ENCODE data around the gene MXRA5. TPM values are rescaled to one million over a fixed set of nuclear protein-coding genes. Genes with fewer than 3 reads are reported as not detected.
"Not testable (repeated sequence)": the region's sequence is repeated elsewhere in the genome, so short reads cannot be mapped to it uniquely, and the experiment has no call there.

The MXRA5 gene, protein sequence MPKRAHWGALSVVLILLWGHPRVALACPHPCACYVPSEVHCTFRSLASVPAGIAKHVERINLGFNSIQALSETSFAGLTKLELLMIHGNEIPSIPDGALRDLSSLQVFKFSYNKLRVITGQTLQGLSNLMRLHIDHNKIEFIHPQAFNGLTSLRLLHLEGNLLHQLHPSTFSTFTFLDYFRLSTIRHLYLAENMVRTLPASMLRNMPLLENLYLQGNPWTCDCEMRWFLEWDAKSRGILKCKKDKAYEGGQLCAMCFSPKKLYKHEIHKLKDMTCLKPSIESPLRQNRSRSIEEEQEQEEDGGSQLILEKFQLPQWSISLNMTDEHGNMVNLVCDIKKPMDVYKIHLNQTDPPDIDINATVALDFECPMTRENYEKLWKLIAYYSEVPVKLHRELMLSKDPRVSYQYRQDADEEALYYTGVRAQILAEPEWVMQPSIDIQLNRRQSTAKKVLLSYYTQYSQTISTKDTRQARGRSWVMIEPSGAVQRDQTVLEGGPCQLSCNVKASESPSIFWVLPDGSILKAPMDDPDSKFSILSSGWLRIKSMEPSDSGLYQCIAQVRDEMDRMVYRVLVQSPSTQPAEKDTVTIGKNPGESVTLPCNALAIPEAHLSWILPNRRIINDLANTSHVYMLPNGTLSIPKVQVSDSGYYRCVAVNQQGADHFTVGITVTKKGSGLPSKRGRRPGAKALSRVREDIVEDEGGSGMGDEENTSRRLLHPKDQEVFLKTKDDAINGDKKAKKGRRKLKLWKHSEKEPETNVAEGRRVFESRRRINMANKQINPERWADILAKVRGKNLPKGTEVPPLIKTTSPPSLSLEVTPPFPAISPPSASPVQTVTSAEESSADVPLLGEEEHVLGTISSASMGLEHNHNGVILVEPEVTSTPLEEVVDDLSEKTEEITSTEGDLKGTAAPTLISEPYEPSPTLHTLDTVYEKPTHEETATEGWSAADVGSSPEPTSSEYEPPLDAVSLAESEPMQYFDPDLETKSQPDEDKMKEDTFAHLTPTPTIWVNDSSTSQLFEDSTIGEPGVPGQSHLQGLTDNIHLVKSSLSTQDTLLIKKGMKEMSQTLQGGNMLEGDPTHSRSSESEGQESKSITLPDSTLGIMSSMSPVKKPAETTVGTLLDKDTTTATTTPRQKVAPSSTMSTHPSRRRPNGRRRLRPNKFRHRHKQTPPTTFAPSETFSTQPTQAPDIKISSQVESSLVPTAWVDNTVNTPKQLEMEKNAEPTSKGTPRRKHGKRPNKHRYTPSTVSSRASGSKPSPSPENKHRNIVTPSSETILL (N-terminal part only)
- total RNA-seq, result not detected

DNA sequence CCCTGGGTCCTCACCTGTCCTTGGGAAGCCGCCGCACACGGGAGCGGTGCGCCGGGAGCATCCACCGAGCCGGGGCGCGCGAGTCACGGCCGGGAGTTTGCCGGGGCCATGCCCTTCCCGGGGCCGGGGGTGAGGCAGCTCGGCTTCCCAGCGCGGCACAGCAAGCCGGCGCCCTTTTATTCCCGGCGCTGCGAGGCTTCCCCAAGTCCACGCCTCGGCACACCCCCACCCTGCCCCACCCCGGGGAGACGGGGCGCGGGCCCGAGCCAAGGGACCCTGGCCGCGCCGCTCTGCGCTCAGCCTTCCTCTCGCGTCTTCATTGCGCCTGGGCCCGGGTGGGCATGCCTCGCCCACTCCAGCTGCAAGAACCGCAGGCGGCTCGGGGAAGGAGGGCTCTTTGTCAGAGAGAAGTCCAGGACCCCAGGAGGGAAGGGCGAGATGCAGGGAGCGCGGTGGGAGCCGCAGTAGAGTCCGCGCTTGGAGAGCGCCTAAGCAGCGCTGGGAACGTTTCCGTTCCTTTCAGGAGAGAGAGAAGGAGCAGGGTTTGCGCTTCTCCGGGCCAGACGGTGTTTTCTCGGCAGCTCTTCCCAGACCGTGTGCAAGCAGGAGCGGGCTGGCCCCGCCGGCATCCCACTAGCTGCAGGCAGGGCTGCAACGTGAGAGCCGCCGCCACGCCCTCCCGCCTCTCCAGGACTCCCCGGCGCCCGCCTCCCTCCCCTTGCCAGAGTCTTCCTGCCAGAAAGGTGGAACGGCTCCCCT, at the start of gene MXRA5:
Gene MXRA5, minus strand, starts transcription at position 152 of the 759 bp plus-strand sequence. CDS start 2,819 bp downstream, outside the sequence.
- no peak for ATAC-seq

DNA sequence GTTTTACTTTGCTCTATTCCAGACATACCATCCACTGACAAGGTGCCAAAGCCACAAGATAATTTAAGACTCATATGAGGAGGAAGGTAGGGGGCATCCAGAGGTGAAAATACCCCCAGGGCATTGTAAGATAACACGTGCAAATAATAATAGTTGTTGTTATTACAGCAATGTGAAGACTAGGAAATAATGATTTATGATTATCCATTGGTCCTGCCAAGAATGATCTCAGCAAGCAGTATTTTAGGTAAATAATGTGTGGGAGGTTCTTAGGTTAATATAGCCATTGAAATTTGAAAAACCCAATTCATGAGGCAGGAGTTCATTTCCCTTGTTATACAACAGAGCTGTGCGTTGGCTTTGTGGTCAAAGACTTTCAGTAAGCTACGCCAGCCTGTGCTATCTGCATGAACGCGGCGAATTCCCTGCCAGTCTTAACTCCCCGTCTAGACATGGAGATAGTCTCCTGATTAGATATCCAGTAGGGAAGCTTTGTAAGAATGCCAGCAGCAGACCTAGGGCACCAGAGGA, 47.2 kb upstream of the MXRA5 start:
- CTCF ChIA-PET, result no interaction called here
- Mint-ChIP-seq H3K27me3 (ENCODE audit: low read depth) (no peaks in the 10 kb centered on the region), H3K27ac (no peak overlapping the region), H3K4me1 (ENCODE audit: low read depth) (no peaks in the 10 kb centered on the region), H3K9me3 (ENCODE audit: insufficient read depth) (no peaks in the 10 kb centered on the region), H3K4me3 (no peak overlapping the region), H3K36me3 (ENCODE audit: low read depth) (no peaks in the 10 kb centered on the region)
- POLR2A ChIA-PET, result no interaction called here
- DNase-seq (no peak), ATAC-seq (no peak)

More for the DNA sequence above, at the start of gene MXRA5:
- CTCF ChIA-PET, result no interaction called here
- no peak within 1 kb of the TSS for H3K27ac Mint-ChIP-seq
- DNase-seq, result no peak
- POLR2A ChIA-PET, result no interaction called here
- H3K36me3 Mint-ChIP-seq (ENCODE audit: low read depth), result no peaks in the 10 kb centered on the region
- no peaks in the 10 kb centered on the region for H3K4me1 Mint-ChIP-seq (ENCODE audit: low read depth)
- no peaks in the 10 kb centered on the region for H3K9me3 Mint-ChIP-seq (ENCODE audit: insufficient read depth)
- H3K4me3 Mint-ChIP-seq, result no peak within 1 kb of the TSS
- peaks cover 2% of the 10 kb centered on the region for H3K27me3 Mint-ChIP-seq (ENCODE audit: low read depth)

DNA sequence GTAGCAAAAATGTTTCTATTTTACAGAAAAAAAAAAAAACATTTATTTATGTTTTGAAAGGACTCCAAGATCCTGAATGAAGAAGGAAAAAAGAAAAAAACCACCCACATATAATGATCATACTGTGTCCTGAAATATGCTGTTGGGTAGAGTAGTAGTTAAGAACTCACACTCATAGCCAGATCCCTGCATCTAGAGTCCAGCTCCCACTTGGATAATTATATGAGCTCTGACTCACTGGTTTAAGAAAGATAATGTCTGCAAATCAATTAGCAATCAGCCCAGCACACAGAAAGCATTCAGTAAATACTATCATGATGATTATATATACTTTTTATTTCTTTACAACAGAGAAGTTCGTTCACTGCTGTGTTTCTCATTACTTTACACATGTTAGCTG, 46.7 kb upstream of the MXRA5 start:
- ChIA-PET POLR2A (no interaction called here), CTCF (no interaction called here)
- Mint-ChIP-seq H3K27ac (no peak overlapping the region), H3K4me3 (no peak overlapping the region), H3K9me3 (ENCODE audit: insufficient read depth) (no peaks in the 10 kb centered on the region), H3K4me1 (ENCODE audit: low read depth) (no peaks in the 10 kb centered on the region), H3K27me3 (ENCODE audit: low read depth) (no peaks in the 10 kb centered on the region), H3K36me3 (ENCODE audit: low read depth) (no peaks in the 10 kb centered on the region)
- DNase-seq (no peak), ATAC-seq (no peak)

DNA sequence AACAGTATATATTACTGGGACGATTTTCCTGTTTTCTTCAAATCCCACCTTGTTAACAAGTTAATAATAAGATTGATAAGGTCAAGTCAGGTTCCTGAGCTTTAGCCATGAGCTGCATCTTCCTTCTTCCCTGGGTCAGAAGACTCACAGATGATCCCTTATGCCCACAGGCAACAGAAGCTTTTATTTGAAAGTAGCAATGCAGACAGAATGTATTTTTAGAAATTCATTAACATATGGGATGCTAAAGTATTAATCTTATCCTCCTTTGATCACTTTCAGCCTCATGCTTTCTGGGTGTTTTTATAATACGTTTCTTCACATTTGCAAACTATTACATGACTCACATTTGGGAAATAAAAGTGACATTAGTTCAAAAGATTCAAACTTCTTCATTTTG, 42.0 kb upstream of the MXRA5 start:
- Mint-ChIP-seq H3K4me3 (no peak overlapping the region), H3K36me3 (ENCODE audit: low read depth) (no peaks in the 10 kb centered on the region), H3K4me1 (ENCODE audit: low read depth) (no peaks in the 10 kb centered on the region), H3K27ac (no peak overlapping the region), H3K9me3 (ENCODE audit: insufficient read depth) (no peaks in the 10 kb centered on the region), H3K27me3 (ENCODE audit: low read depth) (no peaks in the 10 kb centered on the region)
- DNase-seq (no peak), ATAC-seq (no peak)
- ChIA-PET CTCF (no interaction called here), POLR2A (no interaction called here)

DNA sequence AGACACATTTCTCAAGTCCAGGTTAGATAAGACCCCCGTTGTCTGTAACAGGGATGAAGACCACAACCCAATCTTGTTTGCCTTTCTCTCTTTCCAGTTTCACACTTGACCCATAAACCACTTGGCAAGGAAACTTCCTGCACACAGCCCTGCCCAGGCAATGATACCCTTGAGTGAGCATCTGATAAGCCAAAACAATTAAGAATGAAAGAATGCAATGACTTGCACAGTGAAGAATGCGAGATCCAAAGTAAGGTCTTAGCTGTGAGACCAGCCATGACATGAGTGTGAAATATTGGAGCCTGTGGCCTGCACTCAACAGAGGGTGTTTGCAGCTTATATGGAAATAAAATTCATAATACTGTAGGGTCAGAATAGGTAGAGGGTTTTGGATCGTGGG, 37.9 kb upstream of the MXRA5 start:
- H3K9me3 Mint-ChIP-seq (ENCODE audit: insufficient read depth), result no peaks in the 10 kb centered on the region
- no peaks in the 10 kb centered on the region for H3K4me1 Mint-ChIP-seq (ENCODE audit: low read depth)
- no peaks in the 10 kb centered on the region for H3K27me3 Mint-ChIP-seq (ENCODE audit: low read depth)
- DNase-seq (no peak), ATAC-seq (no peak)
- H3K36me3 Mint-ChIP-seq (ENCODE audit: low read depth), result no peaks in the 10 kb centered on the region
- ChIA-PET CTCF (no interaction called here), POLR2A (no interaction called here)
- no peak overlapping the region for H3K27ac Mint-ChIP-seq
- H3K4me3 Mint-ChIP-seq, result no peak overlapping the region

DNA sequence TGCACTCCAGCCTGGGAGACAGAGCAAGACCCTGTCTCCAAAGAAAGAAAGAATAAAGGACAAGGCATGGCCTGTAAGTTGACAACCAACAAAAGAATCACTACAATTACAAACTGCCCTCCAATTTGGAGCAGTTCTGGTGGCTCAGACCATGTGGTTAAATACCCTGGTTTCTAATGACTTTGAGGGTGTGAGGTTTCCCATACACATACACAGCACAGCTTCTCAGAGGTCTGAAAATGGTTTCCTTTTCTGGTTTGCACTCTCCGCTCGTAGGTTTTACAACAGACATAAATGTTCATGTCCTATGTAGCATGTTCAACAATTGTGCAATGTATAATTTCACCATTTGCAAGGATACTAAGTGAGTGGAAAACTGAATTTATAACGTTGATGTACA, 34.2 kb upstream of the MXRA5 start:
- CTCF ChIA-PET, result no interaction called here
- Mint-ChIP-seq H3K4me3 (no peak overlapping the region), H3K36me3 (ENCODE audit: low read depth) (no peaks in the 10 kb centered on the region), H3K27ac (no peak overlapping the region), H3K9me3 (ENCODE audit: insufficient read depth) (no peaks in the 10 kb centered on the region), H3K27me3 (ENCODE audit: low read depth) (no peaks in the 10 kb centered on the region), H3K4me1 (ENCODE audit: low read depth) (no peaks in the 10 kb centered on the region)
- POLR2A ChIA-PET, result no interaction called here
- ATAC-seq (no peak), DNase-seq (no peak)

DNA sequence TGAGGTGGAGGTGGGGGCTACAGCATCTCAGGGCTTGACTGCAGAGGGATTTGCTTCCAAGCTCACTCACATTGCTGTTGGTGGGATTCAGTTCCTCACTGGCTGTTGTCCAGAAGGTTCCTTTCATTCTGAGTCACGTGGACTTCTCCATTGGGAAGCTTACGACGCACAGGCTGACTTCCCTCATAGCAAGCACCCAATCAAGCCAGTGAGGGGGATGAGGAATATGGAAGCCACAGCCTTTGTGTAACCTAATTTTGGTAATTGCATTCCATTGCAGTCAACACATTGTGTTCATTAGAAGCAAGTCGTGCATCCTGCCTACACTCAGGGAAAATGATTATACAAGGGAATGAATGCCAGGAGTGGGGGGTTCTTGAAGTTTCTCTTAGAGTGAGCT, 32.7 kb upstream of the MXRA5 start:
- DNase-seq, result no peak
- ATAC-seq, result no peak
- Mint-ChIP-seq H3K4me3 (no peak overlapping the region), H3K27me3 (ENCODE audit: low read depth) (no peaks in the 10 kb centered on the region), H3K9me3 (ENCODE audit: insufficient read depth) (no peaks in the 10 kb centered on the region), H3K27ac (no peak overlapping the region), H3K36me3 (ENCODE audit: low read depth) (no peaks in the 10 kb centered on the region), H3K4me1 (ENCODE audit: low read depth) (no peaks in the 10 kb centered on the region)
- ChIA-PET CTCF (no interaction called here), POLR2A (no interaction called here)

DNA sequence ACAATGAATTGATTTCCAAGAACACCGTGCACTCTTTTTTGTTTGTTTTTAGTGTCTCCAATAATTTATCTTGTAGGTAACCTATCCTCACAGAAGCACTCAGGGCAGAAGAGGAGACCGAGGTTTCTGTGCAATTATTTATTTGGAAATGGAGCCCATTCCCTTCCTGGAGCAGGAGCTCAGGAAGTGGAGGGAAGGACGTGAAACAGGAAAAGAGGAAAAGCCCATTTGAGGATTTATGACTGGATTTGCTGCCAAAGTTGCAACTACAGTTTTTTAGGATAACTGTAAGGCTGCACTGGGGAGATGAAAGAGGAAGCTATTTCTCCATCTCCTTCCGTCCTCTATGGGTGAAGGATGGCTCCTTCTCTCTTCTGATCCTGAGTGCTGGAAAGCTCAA, 31.7 kb upstream of the MXRA5 start:
- H3K36me3 Mint-ChIP-seq (ENCODE audit: low read depth), result no peaks in the 10 kb centered on the region
- no peaks in the 10 kb centered on the region for H3K27me3 Mint-ChIP-seq (ENCODE audit: low read depth)
- DNase-seq (no peak), ATAC-seq (no peak)
- ChIA-PET CTCF (no interaction called here), POLR2A (interaction anchor here (0.7 kb wide), 1 partner anchor 332 kb away, joined by 3 read pairs; no protein-coding TSS in a partner anchor)
- H3K27ac Mint-ChIP-seq, result no peak overlapping the region
- no peaks in the 10 kb centered on the region for H3K9me3 Mint-ChIP-seq (ENCODE audit: insufficient read depth)
- H3K4me1 Mint-ChIP-seq (ENCODE audit: low read depth), result no peaks in the 10 kb centered on the region
- no peak overlapping the region for H3K4me3 Mint-ChIP-seq

DNA sequence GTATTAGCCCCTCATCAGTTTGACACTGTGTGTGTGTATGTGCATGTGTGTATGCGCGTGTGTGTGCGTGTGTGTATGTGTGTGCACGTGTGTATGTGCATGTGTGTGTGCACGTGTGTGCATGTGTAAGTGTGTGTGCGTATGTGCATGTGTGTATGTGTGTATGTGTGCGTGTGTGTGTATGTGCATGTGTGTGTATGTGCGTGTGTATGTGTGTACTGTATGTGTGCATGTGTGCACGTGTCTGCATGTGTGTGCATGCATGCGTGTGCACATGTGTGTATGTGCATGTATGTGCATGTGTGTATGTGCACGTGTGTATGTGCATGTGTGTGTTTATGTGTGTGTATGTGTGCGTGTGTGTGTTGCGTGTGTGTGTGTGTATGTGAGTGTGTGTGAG, 31.1 kb upstream of the MXRA5 start:
- H3K9me3 Mint-ChIP-seq (ENCODE audit: insufficient read depth), result no peaks in the 10 kb centered on the region
- no peaks in the 10 kb centered on the region for H3K27me3 Mint-ChIP-seq (ENCODE audit: low read depth)
- no peak overlapping the region for H3K27ac Mint-ChIP-seq
- H3K4me1 Mint-ChIP-seq (ENCODE audit: low read depth), result no peaks in the 10 kb centered on the region
- POLR2A ChIA-PET, result no interaction called here
- H3K36me3 Mint-ChIP-seq (ENCODE audit: low read depth), result no peaks in the 10 kb centered on the region
- no peak for ATAC-seq
- no peak overlapping the region for H3K4me3 Mint-ChIP-seq
- no peak for DNase-seq
- CTCF ChIA-PET, result no interaction called here

DNA sequence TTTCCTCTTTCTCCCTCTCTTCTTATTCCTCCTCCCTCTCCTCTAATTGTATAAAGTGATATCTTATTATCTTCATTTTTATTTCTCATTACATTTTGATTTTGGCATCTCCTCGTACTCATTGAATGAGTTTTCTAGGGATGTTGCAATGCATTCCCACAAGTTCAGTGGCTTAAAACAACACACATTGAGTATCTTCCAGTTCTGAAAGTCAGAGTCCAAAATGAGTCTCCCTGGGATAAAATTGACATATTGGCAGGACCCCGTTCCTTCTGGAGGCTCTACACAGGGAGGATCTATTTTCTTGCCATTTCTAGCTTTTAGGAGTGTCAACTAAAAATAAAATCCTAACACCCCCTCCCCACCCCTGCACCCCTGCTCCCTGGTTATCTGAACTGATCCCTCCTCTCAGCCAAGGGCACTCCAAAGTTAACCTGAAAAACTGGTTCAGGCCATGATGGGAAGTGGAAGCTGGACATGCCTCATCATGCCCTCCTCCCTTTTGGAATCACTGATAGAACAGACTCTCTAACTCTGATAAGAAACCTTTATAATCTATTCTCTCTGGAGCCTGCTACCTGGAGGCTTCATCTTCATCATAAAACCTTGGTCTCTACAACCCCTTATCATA, 29.5 kb upstream of the MXRA5 start:
- ATAC-seq; CTCF ChIA-PET; H3K27me3 Mint-ChIP-seq (ENCODE audit: low read depth): not testable (repeated sequence)

More for the DNA sequence above, 29.5 kb upstream of the MXRA5 start:
- DNase-seq; H3K27ac Mint-ChIP-seq; H3K4me3 Mint-ChIP-seq; POLR2A ChIA-PET; H3K9me3 Mint-ChIP-seq (ENCODE audit: insufficient read depth); H3K4me1 Mint-ChIP-seq (ENCODE audit: low read depth); H3K36me3 Mint-ChIP-seq (ENCODE audit: low read depth): not testable (repeated sequence)

All from activated CD8-positive, alpha-beta T cell treated with anti-CD3 and anti-CD28 coated beads, Interleukin-2, amount 10 ng/mL, durations not matched to agents 7 days and 5 days (primary cell).